Panc1 (cell line): ENCODE measurements around the gene BLNK. TPM values are rescaled to one million over a fixed set of nuclear protein-coding genes. Genes with fewer than 3 reads are reported as not detected.

Experiments
- ATAC-seq: fragments of 200-7000 bp; cut with Tn5 transposase; 2 replicates; pipeline ENCODE4 v1.9.1; 2020; ENCODE audit warnings: mild to moderate bottlenecking, moderate library complexity
- BruUV-seq: library from RNA; stranded (reverse); fragments of 400-500 nt; replicated peaks from 2 replicates; lab custom pipeline; 2021; lab: Mats Ljungman, UMichigan
- CTCF ChIA-PET: fragments of 300-600 bp; sonication (Branson Sonifier 250); formaldehyde crosslinking; loops from one replicate; lab custom pipeline; 2022; ENCODE audit warnings: antibody characterized with exemption; lab: Charles Lee
- POLR2A ChIA-PET: fragments of 300-600 bp; sonication (Branson Sonifier 250); formaldehyde crosslinking; loops from one replicate; lab custom pipeline; 2022; ENCODE audit warnings: antibody characterized with exemption; lab: Charles Lee
- DNase-seq: peaks from one replicate; pipeline ENCODE4 v3.0.0-alpha.2; 2010; ENCODE audit warnings: low read depth, low spot score
- H3K27ac ChIP-seq: 2 replicates; pipeline ENCODE4 v1.5.1; 2011; ENCODE audit warnings: mild to moderate bottlenecking, low read length, inconsistent platforms
- H3K27me3 ChIP-seq: fragments of 200-500 bp; sonication (Bioruptor generic); 2 replicates; pipeline ENCODE4 v1.6.0; 2014; ENCODE audit warnings: low read length, inconsistent platforms; ENCODE audit not compliant: control insufficient read depth, insufficient read depth
- H3K36me3 ChIP-seq: fragments of 200-500 bp; sonication (Bioruptor generic); 2 replicates; pipeline ENCODE4 v1.5.1; 2014; ENCODE audit warnings: inconsistent platforms, mild to moderate bottlenecking, low read length, moderate library complexity; ENCODE audit not compliant: control insufficient read depth, insufficient read depth
- H3K4me1 ChIP-seq: 2 replicates; pipeline ENCODE4 v1.5.1; 2011; ENCODE audit warnings: inconsistent platforms, mild to moderate bottlenecking, low read length, moderate library complexity; ENCODE audit not compliant: control insufficient read depth, insufficient read depth
- H3K4me3 ChIP-seq, 2 experiments: 2 replicates each; pipeline ENCODE4 v1.5.1; 2011 to 2012; ENCODE audit warnings: low read depth in 2 of 2, low read length in 2 of 2, mild to moderate bottlenecking in 2 of 2, inconsistent platforms in 1 of 2, moderate library complexity in 1 of 2
- H3K9me3 ChIP-seq: fragments of 200-500 bp; sonication (Bioruptor generic); 2 replicates; pipeline ENCODE4 v1.5.1; 2014; ENCODE audit warnings: low read depth, mild to moderate bottlenecking, inconsistent platforms, low read length, moderate library complexity; ENCODE audit not compliant: control insufficient read depth, insufficient read depth
- CTCF ChIP-seq: fragments of 450-650 bp; IDR thresholded peaks from 2 replicates; pipeline ENCODE4 v1.5.1; 2017; ENCODE audit warnings: mild to moderate bottlenecking
- POLR2AphosphoS5 ChIP-seq: IDR thresholded peaks from 2 replicates; pipeline ENCODE4 v1.6.1; 2012; ENCODE audit warnings: mild to moderate bottlenecking, low read depth, low read length, moderate library complexity
- REST ChIP-seq, 2 experiments: IDR thresholded peaks; 2 replicates each; pipeline ENCODE4 v1.6.1; 2011 to 2012; ENCODE audit warnings: low read depth in 2 of 2, control low read depth in 1 of 2, low read length in 1 of 2, mild to moderate bottlenecking in 1 of 2, moderate library complexity in 1 of 2; ENCODE audit not compliant: insufficient read depth in 1 of 2
- SIN3A ChIP-seq: IDR thresholded peaks from 2 replicates; pipeline ENCODE4 v1.6.1; 2012; ENCODE audit warnings: low read depth, mild to moderate bottlenecking, low read length, moderate library complexity, borderline replicate concordance; ENCODE audit not compliant: insufficient read depth
- TCF7L2 ChIP-seq: IDR thresholded peaks from 2 replicates; pipeline ENCODE4 v1.6.1; 2011; ENCODE audit warnings: mild to moderate bottlenecking, low read depth, low read length, inconsistent platforms
- in situ Hi-C: cut with HindIII; loops from 2 replicates; pipeline ENCODE4 v1.10.0; 2016; ENCODE audit warnings: low sequenced_read_pairs, low pct_unique_long_range_greater_than_20kb
- intact Hi-C: fragments of 100-400 bp; cut with micrococcal nuclease; formaldehyde crosslinking; loops from one replicate; pipeline ENCODE4 v1.10.0; 2022; ENCODE audit not compliant: unreplicated experiment
- total RNA-seq: library from RNA; stranded (reverse); gene quantifications from one replicate; pipeline ENCODE4 v1.2.1, GENCODE V29; 2021; ENCODE audit not compliant: unreplicated experiment

Gene BLNK
- total RNA-seq, 1 experiment from 2014 or later: 0.10 TPM

- Histone ChIP-seq H3K4me1 (no peaks in the 10 kb centered on the region), H3K27ac (no peak overlapping the region), H3K36me3 (no peaks in the 10 kb centered on the region), H3K27me3 (no peaks in the 10 kb centered on the region), H3K4me3 (no peak overlapping the region), H3K9me3 (peaks cover 26% of the 10 kb centered on the region)
- TF ChIP-seq SIN3A: no peak
- no peak for TF ChIP-seq POLR2AphosphoS5
- TF ChIP-seq REST (IDR thresholded peaks at IDR 0.05; ENCODE audit: insufficient read depth in 1 of 2, low read depth in 2 of 2, low read length in 1 of 2): no peak
- no peak for TF ChIP-seq CTCF
- no peak for TF ChIP-seq TCF7L2
- BruUV-seq: no TSS peak
- CTCF ChIA-PET: no interaction called here
- POLR2A ChIA-PET: no interaction called here
- intact Hi-C loops: no loop called here
- in situ Hi-C loops: no loop called here
- no peak for ATAC-seq
- no peak for DNase-seq
Measured at GRCh38 chr10:96172666-96173065, 98.7 kb downstream of the BLNK start.

- Histone ChIP-seq H3K9me3 (peaks cover 16% of the 10 kb centered on the region; the same call in 1 of the 2 replicates), H3K27me3 (no peaks in the 10 kb centered on the region), H3K4me3 (no peak overlapping the region), H3K27ac (no peak overlapping the region), H3K36me3 (no peaks in the 10 kb centered on the region), H3K4me1 (no peaks in the 10 kb centered on the region)
- ATAC-seq: no peak
- intact Hi-C loops: no loop called here
- no peak for TF ChIP-seq POLR2AphosphoS5
- TF ChIP-seq REST (IDR thresholded peaks at IDR 0.05; ENCODE audit: insufficient read depth in 1 of 2, low read depth in 2 of 2, low read length in 1 of 2): no peak
- no peak for TF ChIP-seq TCF7L2
- no peak for TF ChIP-seq CTCF
- TF ChIP-seq SIN3A: no peak
- no TSS peak for BruUV-seq
- in situ Hi-C loops: no loop called here
- POLR2A ChIA-PET: no interaction called here
- no peak for DNase-seq
- CTCF ChIA-PET: no interaction called here
Measured at GRCh38 chr10:96170230-96170629, 101.1 kb downstream of the BLNK start.
